HS-5 (cell line): ENCODE results near the gene SLC24A3.

Experiments
- DNase-seq: peaks from one replicate; pipeline ENCODE4 v3.0.0-alpha.2; 2012; ENCODE audit warnings: low read depth

Gene SLC24A3

DNA sequence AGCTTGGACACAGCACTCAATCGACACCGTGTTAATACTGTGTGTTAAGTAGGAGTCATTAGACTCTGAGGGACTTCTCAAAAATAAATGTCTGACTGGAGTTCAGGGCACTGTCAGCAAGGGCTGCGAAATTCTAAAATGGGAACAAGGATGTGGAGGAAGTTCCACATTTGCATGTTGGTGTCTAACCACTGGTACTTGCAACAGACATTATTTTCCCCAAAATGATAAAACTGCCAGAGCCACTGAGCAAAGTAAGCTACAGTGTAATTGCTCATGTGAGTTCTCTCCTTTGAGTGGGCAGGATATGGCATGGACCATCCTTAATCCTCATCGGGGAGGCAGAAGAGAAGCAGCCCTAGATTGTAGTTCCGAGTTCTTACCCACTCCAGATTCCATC is 215.9 kb downstream of the SLC24A3 start:
- DNase-seq, result no peak

DNA sequence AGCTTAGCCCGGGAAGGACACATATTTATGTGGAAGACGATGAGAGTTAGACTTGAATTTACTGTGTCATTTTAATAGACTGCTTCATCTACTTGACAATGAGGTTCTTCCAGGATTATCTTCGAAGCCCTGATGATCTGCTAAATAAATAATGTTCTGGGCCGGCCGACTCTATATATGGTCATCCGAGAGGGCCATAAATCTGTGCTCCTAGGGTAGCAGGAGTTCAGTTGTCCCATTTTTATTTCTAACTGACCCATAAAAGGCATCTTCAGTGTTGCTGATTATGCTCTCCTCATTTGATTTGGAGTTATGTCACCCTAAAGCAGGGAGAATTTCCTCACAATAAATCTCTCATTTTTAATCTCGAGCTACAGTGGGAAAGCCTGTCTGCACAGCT is 217.1 kb downstream of the SLC24A3 start:
- DNase-seq, result no peak

DNA sequence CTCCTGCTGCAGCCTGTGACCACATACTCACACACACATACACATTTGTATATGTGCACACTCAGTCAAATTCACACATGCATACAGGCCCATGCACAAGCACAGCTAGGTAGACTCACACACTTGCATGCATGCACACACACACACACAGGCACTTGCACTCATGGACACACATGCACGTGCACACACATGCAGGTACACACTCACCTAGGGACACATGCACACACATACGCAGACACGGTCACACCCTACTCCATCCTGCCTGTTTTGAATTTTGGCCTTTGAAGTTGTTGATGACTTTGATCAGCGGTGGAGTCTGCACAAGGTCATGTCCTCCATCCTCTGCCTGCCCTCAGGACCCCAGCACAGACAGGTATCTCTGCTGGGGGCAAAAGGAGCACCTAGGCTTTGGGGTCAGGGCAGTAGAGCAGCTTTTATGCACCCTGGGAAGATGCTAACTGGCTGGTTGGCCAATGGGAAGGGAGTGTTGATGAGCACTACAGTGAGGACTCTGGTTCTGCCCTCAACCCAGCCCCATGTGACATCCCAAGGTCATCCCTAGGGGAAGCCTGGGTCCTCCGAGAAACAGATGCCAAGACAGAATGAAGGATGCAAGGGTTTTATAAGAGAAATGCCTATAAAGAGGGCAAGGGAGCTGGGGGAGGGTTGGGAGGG is 218.3 kb downstream of the SLC24A3 start:
- no peak for DNase-seq

- DNase-seq, result no peak
These were observed 218.9 kb downstream of the SLC24A3 start for GRCh38 chr20:19431316-19431700.

DNA sequence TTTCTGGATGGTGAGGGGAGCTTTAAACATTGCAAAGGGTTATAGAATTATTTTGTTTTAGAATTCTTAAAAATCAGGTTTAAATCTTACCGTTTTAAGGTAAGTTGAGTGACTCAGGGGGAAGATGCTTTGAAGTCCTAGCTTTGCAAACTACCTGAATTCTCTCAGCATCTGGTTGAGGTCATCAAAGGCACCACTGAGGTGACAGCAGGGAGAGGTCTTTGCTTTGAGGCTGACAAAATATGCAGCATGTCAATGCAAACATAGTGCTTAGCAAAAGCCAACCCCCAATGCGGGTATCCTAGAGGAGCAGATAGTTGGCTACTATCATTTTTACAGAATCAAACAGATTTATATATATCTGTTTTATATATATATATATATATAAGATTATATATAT is 219.5 kb downstream of the SLC24A3 start:
- no peak for DNase-seq

DNA sequence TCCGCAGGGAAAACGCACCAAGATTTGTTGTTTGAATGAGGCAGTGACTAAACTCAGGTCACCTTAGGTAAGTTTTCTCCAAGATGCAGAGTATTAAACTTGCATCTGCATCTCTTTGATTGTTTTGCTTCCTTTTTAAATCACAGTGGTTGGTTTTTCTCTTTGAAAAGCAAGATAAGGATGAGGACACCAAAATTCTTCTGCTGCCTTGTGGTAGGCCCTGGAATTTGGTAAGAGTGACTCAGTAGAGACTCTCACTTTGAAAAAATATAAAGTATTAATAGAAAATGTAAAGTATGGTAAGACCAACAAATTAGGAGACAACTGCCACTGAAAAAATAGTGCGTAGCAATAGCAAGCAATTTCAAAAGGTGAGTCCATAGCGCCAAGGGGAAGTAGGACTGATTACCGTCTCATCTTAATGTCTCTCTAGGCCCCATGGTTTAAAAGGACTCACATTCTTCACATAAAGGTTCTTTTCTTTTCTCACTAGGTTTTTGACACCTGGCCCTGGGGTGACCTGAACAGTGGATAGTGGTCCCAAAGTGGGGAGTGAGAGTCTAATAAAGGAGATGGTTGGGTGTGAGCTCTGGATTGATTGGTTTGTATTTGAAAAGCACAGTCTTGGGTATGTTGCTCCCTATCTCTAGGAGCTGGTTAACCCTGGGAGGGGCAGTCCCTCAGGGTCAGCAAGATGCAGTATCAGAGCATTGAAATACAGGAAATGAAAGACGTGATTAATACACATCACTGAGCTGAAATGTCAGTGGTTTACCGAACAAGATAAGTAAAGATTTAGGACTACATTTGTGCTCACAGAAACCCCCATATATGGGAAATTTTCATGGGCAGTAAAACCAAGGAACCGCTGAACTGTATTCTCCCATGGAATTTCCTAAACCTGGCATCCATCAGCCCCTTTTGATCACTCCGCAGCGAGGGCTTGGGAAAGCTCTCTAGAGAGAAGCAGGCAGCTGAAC is 221.2 kb downstream of the SLC24A3 start:
- peak; percentile 45 for DNase-seq

DNA sequence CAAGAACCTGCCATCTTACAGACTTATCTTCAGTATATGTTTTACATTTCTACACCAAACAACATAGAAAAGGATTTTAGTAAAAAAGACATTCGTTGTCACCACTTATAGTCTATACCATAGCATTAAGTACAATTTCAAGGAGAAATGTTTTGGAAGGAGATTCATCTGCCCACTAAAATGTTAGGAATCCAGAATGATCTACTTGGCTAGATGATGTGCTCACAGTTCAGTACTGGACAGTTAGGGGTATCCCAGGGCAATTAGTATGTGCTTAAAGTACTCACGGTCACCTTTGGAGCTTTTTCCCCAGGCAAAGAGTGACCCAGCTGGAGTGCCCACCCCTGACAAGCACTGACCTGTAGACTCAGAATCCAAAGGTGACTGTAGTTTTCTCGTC is 222.9 kb downstream of the SLC24A3 start:
- no peak for DNase-seq

GRCh38 chr20:19435821-19436220 is 223.4 kb downstream of the SLC24A3 start:
- no peak for DNase-seq

- DNase-seq, result no peak
These were observed 226.0 kb downstream of the SLC24A3 start for GRCh38 chr20:19438488-19438887.

GRCh38 chr20:19440660-19441527 is 228.5 kb downstream of the SLC24A3 start:
- DNase-seq, result no peak

GRCh38 chr20:19446246-19446645 is 233.8 kb downstream of the SLC24A3 start:
- DNase-seq, result no peak

GRCh38 chr20:19448632-19449031 is 236.2 kb downstream of the SLC24A3 start:
- DNase-seq, result no peak

DNA sequence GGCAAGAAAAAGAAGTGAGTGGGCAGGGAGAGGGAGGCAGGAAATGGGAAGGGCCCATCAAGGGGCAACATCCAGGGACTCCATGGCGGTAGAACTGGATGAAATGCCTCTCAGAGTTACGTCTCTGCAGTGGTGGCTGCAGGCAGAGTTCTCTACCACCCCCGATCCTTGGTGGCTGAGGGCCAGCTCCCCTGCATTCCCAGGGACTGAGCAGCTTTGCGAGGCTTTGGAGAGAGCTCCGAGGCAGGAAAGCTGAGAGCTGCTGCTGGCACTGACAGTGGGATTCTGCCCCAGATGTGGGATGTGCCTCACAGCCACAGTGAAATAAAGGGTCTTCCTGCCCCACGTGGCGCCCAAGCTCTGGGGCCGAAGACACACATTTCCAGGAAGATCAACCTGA is 236.6 kb downstream of the SLC24A3 start:
- no peak for DNase-seq

DNA sequence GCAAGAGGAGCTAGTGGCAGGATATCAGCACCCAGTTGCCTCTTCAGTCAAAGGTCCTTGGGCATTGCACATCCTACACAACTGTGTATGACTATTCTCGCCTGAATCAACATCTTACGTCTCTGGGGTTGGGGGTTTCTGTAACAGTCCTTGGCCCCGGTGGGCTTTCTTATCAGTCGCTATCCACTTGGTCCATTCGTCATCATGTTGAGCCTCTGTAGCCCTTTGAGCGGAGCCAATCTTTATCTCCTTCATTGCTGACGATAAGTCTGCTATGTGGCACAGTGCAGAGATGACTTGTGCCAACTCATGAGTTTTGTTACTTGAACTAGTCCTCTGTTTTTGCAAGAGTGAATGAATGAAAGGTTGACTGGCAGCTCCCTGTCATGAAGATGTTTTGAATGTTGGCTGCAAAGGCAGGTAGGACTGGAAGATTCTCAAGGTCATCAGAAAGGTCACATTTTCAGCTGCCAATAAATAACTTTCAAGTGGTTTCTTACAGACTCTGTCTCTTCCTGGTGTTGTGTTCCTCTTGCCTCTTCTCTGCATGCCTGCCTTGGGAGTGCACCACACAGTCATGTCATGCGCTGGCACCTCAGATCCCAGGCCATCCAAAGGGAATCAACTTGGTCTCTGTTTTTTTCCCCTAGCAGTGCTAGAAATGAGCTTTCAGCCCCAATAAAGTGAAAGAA is 238.9 kb downstream of the SLC24A3 start:
- DNase-seq, result no peak

- no peak for DNase-seq
These were observed 239.5 kb downstream of the SLC24A3 start for GRCh38 chr20:19451923-19452295.

DNA sequence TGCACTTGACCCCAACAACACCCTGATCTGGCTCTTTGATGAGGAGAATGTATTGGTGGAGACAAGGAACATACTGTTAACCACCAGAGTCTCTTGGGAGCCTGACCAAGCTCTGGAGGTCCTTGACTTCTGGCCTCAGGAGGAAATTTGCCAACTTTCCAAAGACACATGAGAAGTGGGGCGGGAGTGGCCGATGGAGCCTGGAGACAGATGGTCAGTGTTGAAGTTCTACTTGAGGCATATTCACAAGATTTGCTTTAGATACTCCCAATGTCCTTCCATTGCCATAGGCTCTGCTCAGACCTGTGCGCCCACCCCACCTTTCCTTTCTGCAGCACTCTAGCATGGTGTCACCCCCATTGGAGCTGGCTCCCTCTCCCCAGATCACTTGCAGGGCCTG is 241.0 kb downstream of the SLC24A3 start:
- no peak for DNase-seq

- DNase-seq, result no peak
These were observed 241.4 kb downstream of the SLC24A3 start for GRCh38 chr20:19453862-19454261.

GRCh38 chr20:19456595-19457395 is 244.4 kb downstream of the SLC24A3 start:
- DNase-seq, result no peak

DNA sequence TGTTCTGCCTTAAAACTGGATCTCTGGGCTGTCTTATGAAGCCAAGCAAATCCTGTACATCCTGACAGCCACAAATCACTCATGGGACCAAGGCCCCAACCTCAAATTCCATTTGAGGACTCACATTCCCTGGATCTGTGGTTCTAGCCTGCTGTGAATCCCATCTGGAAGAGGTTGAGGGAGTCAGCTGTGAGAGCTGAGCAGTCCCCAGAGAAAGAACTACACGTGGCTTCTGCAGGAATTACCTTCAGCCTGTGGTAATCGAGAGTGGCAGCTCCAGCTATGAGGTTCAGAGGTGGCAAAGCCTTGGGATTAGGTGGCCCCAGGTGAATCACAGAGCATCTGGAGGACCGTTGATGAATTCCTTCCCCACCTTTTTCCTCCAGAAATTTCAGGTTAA is 245.2 kb downstream of the SLC24A3 start:
- no peak for DNase-seq

GRCh38 chr20:19460386-19460785 is 247.9 kb downstream of the SLC24A3 start:
- DNase-seq, result peak; percentile 15

DNA sequence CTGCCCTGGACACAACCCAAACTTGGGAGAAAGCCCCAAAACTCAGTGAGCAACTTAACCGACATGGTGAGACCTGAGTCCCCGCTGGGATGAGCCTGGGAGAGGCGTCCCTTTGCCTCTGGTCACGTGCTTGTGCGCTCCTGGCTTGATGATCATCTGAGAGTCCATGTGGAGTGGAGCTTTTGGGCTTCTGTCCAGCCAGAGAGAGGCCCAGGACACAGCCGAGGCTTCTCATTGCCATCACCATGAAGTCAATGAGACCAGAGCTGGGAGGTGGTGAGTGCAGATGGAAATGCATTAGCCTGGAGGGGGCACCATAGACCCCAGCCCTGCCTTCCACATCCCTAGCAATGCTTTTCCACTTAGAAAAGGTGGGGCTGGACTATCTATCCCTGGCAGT is 250.0 kb downstream of the SLC24A3 start:
- DNase-seq, result no peak
